ENCODE results near the gene ZNF324. TPM values are rescaled to one million over a fixed set of nuclear protein-coding genes. Genes with fewer than 3 reads are reported as not detected.

ZNF324 gene
- total RNA-seq, 2 donors from 2014 or later, result 11.6 to 14.0 TPM

- ATAC-seq (no peak), DNase-seq (no peak)
- intact Hi-C loops (cut with DNase I, micrococcal nuclease), result no loop called here
Observed at GRCh38 chr19:58516964-58517833, 50.3 kb downstream of the ZNF324 start.

GRCh38 chr19:58518256-58519086 lies 51.6 kb downstream of the ZNF324 start:
- DNase-seq (peak; percentile 25 to 52), ATAC-seq (no peak)
- intact Hi-C loops (cut with DNase I, micrococcal nuclease), result no loop called here

DNA sequence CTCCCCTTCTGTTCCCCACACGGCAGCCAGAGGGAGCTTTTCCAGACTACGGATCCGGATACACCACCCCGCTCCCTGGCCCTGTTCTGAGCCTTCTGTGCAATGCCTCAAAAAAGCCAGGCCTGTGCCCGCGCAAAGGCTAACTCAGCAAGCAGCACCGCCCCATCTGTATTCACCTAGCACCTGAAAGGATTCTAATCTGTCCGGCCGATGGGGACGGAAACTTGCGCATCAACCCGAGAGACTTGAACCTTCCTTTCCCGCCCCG lies 52.1 kb downstream of the ZNF324 start:
- intact Hi-C loops (cut with DNase I, micrococcal nuclease), result no loop called here
- ATAC-seq, result peak; percentile 55
- DNase-seq, result peak; percentile 70 to 72

GRCh38 chr19:58519355-58520256 lies 52.7 kb downstream of the ZNF324 start, which contains the start of gene ZBTB45:
Gene ZBTB45, minus strand, starts transcription at chr19:58519810. Its CDS starts 2,137 bp downstream, at chr19:58517673.
- ATAC-seq, result peak; percentile 82
- DNase-seq, result peak; percentile 93 to 96
- intact Hi-C loops (cut with DNase I, micrococcal nuclease), result no loop called here

DNA sequence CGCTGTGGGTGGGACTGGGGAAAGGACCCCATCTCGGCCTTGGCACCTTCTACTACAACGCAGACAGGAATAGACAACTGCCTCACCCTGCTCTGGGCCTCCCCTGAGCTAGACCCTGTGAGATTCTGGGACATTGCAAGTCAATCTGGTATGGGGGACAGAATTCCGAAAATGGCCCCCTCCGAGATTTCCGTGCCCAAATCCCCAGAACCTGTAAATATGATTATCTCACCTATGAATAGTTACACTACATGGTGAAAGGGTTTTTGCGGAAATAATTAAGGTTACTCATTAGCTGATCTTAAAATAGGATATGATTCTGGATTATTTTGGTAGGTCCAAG lies 53.3 kb downstream of the ZNF324 start:
- ATAC-seq, result no peak
- DNase-seq, result no peak
- intact Hi-C loops (cut with DNase I, micrococcal nuclease), result no loop called here

GRCh38 chr19:58521651-58522050 lies 54.8 kb downstream of the ZNF324 start:
- no peak for ATAC-seq
- intact Hi-C loops (cut with DNase I, micrococcal nuclease), result no loop called here
- DNase-seq, result no peak

DNA sequence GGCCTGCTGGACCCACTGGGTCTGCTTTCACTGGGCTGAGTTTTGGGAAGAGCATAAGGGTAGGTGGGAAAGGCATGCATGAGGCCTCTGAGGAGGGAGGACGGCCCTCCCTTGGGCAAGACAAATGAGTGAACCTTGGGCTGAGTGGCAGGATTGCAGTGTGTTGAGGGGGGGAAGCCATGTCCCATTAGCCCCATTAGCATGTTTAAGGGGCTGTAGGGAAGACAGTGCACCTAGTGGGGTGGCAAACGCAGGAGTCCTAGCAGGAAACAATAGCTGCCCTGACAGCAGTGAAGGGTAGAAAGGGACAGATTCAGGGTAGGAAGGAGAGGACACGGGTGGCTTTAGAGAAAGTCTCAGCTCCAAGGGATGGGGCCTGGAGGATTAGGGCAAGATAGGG lies 55.8 kb downstream of the ZNF324 start:
- no peak for ATAC-seq
- intact Hi-C loops (cut with DNase I, micrococcal nuclease), result no loop called here
- no peak for DNase-seq

Other genes starting within 250 kb of the ZNF324 start
- gene ZNF544, start 238.2 kb upstream of the ZNF324 start, total RNA-seq, result 10 to 100 TPM; 17.6 to 29.9 TPM
- 1 to 10 TPM; 3.5 to 4.1 TPM for gene ZNF8, start 188.1 kb upstream of the ZNF324 start, total RNA-seq
- gene ERVK3-1, start 161.7 kb upstream of the ZNF324 start, total RNA-seq, result 10 to 100 TPM; 24.3 to 26.9 TPM
- 1 to 10 TPM; 2.6 to 2.8 TPM for gene ZSCAN22, start 140.1 kb upstream of the ZNF324 start, total RNA-seq
- 1 to 10 TPM; 2.1 to 2.5 TPM for gene A1BG, start 113.6 kb upstream of the ZNF324 start, total RNA-seq
- 1 to 10 TPM in 1 of 2 donors, under 1 TPM in 1; 0.73 to 1.6 TPM for gene ZNF497, start 104.3 kb upstream of the ZNF324 start, total RNA-seq
- gene ZNF837, start 86.0 kb upstream of the ZNF324 start, total RNA-seq, result 1 to 10 TPM; 2.4 to 2.5 TPM
- 100 to 1,000 TPM; 600 to 683 TPM for gene RPS5, start 79.8 kb upstream of the ZNF324 start, total RNA-seq
- gene RNF225, start 71.4 kb upstream of the ZNF324 start, total RNA-seq, result not detected
- 1 to 10 TPM; 7.8 to 7.9 TPM for gene ZNF584, start 58.4 kb upstream of the ZNF324 start, total RNA-seq
- gene ZNF132, start 26.9 kb upstream of the ZNF324 start, total RNA-seq, result 1 to 10 TPM; 3.0 to 4.6 TPM
- gene ZNF324B, start 15.5 kb upstream of the ZNF324 start, total RNA-seq, result 1 to 10 TPM; 4.7 to 5.1 TPM
- gene ZNF446, start 9.3 kb downstream of the ZNF324 start, total RNA-seq, result 10 to 100 TPM in 1 of 2 donors, 1 to 10 TPM in 1; 10.0 to 11.2 TPM
- 1 to 10 TPM; 2.8 to 4.6 TPM for gene SLC27A5, start 44.9 kb downstream of the ZNF324 start, total RNA-seq
- 10 to 100 TPM; 13.7 to 14.3 TPM for gene ZBTB45, start 52.7 kb downstream of the ZNF324 start, total RNA-seq
- 100 to 1,000 TPM; 171 to 184 TPM for gene TRIM28, start 77.0 kb downstream of the ZNF324 start, total RNA-seq
- gene CHMP2A, start 88.0 kb downstream of the ZNF324 start, total RNA-seq, result 100 to 1,000 TPM; 204 to 215 TPM
- gene UBE2M, start 91.5 kb downstream of the ZNF324 start, total RNA-seq, result 10 to 100 TPM; 55.8 to 70.4 TPM
- gene MZF1, start 106.3 kb downstream of the ZNF324 start, total RNA-seq, result 10 to 100 TPM; 22.8 to 28.9 TPM

Data from left colon (tissue), 2 donors.